IPS-NIHi11 (cell line): Measurements from ENCODE around the gene PLCL2.
"Not testable (repeated sequence)": the region's sequence is repeated elsewhere in the genome, so short reads cannot be mapped to it uniquely, and the experiment has no call there.

Experiments
- DNase-seq: peaks from one replicate; pipeline ENCODE4 v3.0.0; 2012; ENCODE audit warnings: mixed read lengths, low spot score

The PLCL2 gene

DNA sequence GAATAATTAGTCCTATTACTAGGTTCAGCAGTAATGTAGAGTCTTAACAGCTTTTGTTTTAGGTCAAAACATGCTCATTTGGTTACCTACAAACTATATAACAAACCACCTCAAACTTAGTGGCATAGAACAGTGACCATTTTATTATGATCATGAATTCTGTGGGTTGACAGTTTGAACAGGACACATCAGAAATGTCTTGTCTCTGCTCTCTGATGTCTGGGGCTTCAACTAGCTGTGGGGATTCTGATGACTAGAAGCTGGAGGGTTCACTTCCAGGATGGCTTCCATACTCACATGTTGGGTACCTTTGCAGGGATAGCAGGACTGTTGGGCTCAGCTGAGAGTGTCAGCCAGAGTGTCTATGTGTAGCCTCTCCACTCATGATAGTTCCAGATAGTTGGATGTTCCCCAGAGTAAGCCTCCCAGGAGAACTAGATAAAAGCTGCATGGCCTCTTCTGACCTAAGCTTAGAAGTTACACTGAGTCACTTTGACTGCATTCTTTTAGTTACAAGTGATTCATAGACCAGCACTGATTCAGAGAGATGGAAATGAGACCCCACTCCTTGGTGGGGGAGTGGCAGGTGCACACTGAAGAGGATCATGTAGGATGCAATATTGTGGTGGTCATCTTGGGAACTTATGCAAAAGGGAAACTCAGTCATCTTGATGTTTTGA is 32.6 kb downstream of the PLCL2 start:
- DNase-seq = no peak

DNA sequence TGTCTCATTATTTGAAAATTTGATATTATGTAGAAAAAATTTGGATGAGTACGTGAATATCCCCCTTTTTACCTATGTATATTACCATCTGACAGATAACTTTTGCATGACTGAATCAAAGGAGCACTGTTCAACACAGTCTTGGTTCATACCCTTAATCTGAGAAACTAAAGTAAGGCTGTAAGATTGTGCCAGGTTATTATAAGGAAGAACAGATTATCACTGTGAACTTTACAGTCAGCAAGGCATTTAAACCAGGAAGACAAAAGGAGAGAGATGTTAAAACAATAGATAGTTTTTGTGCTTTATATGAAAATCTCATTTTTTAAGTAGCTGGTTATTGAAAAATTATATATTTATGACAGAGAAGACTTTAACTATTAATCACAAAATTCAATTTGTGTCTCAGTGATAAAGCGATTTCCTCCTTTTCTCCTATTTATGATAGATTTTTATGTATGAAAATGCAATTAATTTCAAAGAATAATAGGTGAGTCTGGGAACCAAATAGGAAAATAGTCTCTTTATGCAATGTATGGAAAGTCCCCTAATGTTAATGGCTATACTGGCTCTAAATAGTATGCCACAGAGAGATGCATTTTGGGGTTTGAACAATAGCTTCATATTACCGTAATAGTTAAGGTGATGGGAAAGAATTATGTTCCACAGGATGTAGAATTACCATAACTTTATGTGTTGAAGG is 33.4 kb downstream of the PLCL2 start:
- DNase-seq = no peak

DNA sequence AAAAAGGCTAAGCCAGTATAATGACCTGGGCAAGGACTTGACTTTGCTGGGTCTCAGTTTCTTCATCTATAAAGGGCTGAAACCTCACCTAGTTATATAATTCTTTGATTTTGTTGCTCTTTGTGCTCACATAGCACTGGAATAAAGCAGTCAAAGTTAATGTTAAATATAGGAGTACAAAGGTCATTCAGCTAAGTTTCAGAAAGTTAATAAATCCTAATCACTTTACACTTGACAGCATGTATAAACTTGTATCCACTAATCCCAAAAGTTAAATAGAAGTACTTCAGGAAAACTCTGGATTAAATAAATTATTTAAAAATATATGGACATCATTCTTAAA is 33.9 kb downstream of the PLCL2 start:
- DNase-seq = no peak

DNA sequence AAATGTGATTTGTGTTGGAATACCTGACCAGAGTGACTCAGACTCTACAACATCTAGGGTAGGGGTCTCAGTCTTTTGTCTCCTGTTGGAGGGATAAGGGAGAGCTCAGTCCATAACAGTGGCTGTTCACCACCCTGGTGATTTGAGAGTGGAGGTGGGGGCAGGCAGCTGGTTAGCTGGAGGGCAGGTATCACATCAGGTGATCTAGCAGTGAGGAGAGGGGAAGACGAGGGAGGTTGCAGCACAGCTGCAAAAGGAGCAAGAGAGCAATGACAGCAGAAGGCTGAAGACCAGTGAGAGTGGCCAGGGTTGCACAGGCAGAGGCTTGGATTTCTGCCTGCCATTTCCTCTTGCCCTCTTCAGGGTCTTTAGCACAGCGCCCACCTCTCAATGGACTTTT is 38.4 kb downstream of the PLCL2 start:
- peak; percentile 22 for DNase-seq

DNA sequence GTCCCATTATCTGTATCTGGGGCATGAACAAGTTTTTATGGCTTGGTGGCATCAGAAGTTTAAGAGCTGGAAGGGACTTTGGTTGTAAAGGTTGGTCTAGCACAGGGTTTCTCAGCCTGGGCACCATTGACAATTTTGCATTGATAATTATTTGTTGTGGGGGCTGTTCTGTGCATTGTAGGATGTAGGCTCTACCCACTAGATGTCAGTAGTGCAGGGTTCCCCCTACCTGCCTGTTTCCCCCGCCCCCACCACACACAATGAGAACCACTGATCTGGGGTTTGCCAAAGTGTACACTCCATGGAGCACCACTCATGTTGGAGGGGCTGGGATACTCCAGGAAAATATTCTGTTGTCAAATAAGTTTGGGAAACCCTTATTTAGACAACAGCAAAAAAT is 42.7 kb downstream of the PLCL2 start:
- peak; percentile 26 for DNase-seq

DNA sequence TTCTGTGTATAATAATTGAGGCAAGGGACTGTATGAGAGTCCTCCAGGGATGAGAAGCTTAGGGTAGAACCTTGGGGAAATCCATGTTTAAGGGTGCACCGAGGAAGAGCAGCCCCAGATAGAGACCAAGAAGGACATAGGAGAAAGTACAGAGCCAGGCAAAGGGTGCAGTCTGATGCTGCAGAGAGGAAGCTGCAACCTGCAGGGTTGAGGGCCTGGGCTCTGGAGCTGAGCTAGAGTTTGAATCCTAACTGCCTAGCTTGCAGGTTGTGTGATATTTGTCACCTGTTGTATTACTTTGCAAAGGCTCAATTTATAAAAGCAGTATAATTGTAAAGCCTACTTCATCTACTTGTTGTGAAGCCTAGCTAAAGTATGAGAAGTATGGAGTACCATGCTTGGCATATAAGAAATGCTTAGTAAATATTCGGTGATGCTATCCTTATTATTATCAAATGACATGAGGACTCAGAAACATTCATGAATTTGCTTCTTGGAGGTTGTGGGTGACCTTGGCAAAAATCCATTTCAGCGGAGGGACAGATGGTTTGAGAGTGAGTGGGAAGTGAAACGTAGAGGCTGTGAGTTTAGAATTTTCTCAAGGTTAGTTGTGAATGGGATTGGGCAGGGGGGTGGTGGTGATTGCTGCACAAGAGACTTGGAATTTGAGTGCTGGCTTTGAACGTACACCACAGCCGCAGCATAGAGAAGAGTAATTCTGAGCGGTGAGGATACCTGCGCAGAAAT is 43.8 kb downstream of the PLCL2 start:
- DNase-seq = no peak

DNA sequence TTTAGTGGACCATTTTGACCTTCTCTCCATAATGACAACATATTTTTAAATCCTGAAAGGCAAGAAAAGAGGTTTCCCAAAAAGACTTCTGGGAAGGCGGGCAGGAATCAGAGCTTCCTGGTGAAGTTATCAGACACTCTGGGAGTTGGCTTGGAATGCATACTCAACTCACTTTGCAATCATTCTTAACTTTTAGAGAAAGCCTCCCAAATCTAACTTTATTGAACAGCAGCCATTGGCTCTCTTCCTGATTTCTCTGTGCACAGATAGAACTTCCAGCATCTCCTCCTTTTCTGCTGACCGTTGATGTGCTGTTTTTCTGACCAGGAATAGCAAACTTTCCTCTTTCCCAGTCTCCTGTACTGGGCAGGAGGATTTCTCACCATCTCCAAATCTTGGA is 44.6 kb downstream of the PLCL2 start:
- no peak for DNase-seq

DNA sequence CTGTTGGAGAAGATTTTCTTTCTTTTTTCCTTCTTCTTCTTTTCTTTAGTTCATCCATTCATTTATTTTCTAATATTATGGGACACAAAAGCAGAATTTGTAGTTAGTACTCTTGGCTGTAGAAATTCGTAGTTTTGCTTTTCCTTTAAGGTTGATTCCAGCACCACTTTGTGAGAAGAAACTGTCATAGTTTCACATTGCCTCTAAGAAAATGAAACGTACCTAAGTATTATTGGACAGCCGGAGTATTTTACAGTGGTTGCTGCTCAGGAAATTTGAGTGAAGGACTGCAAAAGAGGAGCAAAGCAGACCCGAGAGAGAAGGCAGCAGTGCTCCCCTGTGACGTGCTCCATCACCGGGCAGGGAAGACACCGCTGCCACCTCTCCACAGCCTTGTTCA is 48.1 kb downstream of the PLCL2 start:
- DNase-seq = no peak

DNA sequence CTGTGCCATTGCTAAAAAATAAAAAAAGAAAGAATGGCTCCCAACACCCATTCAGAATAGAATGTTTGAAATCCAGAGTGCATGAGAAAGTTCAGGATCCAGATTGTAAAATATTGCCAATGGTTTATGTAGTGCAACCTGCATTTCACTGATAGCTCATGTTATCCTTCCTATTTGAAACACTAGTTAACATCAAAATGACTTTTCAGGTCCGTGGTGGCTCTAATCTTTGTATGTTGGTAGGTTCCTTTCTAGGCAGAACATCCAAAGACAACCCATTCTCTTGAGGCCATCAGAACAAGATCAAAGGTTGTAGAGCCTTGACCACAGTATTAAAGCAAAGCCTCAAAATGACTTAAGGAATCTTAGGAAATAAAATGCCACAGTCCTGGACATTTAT is 51.0 kb downstream of the PLCL2 start:
- DNase-seq = no peak

DNA sequence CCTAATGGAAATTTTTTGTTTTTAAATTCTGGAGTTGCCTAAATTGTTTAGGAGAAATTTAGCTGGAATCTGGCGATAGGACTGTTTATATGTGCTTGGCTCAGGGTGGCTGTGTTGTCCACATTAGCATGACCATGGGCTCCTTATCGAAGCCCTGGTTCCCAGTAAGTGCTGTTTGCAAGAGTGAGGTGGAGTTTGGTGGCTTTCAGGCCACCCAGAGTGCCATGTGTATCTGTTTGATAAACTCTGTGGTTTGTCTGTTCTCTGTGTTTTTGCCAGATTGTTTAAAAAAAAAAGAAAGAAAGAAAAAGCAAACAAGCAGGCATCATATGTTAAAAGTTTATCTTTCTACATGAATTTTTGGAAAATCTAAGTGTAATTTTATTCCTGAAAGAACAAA is 51.5 kb downstream of the PLCL2 start:
- DNase-seq = no peak

DNA sequence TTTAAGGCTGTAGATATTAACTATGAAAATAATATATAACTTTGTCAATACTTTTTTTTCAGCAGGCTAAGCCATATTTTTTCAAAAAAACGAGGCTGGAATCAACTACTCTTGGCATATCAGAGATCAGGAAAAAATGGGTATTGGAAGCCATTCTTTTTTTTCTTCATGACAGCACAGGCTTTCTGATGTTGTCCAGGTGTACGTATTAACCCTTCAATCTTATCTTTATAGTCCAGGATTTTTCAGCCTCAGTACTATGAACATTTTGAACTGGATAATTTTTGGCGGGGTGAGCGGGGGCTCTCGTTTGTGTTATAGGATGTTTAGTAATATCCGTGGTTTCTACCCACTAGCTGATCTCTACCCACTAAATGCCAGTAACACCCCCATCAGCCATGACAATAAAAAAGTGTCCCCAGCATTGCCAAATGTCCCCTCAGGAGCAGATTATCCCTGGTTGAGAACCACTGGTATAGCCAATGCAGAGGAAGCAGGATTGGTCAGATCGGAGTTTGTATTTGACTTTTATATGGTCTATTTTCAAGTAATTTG is 52.0 kb downstream of the PLCL2 start:
- no peak for DNase-seq

DNA sequence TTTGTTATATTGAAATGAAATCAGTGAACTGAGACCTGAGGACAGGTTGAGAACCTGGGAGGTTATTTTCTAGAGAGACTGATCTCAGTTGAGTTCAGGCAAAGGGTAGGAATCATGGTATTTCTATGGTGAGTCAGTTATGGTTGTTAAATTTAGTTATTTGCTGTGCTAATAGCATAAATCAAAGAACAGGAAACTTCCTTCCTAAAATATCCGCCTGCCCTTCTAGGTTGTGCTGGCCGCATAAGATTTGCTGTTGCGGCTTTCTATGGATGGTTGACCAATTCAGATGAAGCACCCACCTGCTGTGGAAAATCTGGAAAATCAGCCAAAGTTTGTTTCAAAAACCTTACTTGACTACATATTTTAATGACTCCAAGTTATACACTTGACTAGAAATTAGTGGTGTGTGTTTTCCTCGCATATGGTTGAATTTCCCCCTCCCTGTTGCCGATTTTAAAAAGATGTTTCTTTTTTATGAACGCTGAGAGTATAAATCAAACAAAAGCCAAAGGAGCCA is 52.6 kb downstream of the PLCL2 start:
- DNase-seq = no peak

DNA sequence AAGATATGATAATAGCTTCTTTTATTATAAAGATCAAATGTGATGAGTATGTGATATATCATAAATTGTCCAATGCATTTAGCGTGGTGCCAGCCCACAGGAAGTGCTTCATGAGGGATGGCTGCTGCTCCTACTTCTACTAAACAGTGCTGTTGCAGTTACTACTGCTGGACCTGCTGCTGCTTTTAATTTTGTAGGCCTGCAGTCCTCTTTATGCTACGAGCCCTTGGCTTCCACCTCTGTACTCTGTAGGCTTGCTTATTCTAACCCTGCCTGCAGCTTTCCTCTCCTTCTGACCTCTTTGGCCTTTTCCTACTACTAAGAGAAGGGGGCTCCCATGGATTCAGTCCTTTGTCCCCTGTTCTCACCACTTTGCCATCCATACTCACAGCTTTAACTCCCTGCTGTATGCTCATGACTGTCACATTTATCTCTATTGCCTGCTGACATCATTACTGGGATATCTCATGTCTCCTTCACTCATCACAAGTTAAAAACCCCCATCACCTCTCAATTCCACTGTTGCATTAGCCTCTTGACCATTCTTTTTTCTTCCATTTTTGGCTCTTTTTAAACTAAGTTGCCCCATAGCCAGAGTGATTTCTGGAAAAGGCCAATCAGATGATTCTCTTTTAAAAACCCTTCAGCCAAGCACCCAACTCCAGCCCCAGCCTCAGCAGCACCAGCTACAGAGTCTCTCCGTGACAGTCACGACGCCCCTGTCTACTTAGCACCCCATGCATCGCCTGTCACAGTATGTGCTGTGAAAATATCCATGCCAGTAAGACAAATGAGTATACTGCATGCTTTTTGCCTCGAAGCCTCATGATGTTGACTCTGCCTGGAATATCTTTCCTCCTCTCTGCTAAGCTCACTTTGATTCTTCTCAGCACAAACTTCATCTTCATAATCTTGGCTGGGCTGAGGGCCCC is 56.3 kb downstream of the PLCL2 start:
- DNase-seq = no peak

DNA sequence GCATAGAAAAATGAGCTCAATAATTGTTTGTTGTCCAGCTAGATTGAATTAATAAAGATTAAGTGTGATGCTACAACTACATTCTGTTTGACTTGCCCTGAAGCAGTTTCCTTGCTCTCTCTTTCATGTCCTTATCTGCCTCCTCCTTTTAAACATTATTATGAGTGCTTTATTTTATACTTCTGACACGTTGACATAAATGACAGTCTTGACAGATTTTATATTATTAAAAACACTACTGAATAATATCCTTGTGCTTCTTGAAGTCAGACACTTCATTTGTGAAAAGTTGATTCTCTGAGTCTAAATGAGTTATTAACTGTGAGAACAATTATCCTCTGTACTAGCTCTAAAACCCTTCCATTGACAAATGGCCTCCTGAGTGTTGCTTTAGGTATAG is 58.2 kb downstream of the PLCL2 start:
- no peak for DNase-seq

DNA sequence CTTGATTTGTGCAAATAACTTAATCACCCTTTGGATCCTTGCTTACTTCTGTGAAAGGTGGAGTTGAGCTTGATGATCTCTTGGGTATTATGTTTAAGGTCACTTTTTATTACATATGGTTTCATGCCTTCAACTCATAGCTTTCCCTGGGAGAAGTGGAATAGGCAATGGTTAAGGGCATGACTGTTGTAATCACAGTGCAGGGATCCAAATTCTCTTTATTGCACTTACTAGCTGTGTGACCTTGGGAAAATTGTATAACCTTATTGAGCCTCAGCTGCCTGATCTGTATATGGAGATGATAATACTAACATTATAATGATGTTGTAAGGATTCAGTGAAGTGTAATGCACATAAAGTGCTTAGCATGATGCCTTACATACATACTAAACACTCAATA is 59.1 kb downstream of the PLCL2 start:
- no peak for DNase-seq

DNA sequence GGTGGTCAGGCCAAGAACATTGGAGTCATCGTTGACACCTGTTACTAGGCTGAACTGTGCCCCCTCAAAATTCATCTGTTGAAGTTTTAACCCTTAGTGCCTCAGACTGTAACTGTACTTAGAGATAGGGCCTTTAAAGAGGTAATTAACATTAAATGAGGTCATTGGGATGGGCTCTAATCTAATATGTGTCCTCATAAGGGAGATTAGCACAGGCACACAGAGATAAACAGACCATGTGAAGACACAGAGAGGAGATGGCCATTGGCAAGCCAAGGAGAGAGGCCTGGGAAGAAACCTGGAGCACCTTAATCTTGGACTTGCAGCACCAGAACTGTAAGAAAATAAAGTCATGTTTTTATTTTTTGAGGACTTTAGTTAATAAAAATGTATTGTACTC is 59.6 kb downstream of the PLCL2 start:
- no peak for DNase-seq

DNA sequence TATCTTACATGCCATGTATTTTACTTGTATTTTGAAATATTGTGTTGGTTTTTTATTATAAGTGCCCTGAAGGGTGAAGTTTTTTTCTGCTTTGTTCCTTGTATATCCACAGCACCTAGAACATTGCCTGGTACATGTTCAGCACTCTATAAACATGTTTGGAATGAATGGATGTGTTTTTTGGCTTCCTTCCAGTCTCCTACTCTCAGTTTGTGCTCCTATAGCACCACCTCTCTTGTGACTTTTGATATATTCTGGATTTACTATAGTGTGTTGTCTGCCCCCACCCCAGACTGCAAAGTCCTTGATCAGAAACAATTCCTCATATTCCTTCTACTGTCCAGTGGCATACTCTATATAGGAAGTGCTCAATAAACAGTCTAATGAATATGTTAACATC is 60.6 kb downstream of the PLCL2 start:
- no peak for DNase-seq

DNA sequence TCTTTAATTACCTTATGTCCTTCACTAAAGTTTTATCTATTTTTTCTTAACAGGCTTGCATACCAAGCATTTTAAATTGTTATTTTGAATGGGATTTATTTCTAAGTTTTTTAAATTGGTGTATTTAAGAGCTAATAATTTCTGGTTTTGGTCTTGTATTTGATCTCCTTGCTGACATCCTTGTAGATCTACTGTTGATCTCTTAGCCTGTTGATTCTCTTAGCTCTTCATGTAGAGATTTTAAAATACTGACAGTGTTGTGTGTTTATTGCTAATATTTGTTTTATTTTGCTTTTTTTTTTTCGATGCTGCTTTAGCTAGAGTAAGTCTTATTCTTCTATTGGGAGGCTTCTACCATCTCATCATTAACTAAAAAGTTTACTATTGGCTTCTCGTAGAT is 65.5 kb downstream of the PLCL2 start:
- no peak for DNase-seq

DNA sequence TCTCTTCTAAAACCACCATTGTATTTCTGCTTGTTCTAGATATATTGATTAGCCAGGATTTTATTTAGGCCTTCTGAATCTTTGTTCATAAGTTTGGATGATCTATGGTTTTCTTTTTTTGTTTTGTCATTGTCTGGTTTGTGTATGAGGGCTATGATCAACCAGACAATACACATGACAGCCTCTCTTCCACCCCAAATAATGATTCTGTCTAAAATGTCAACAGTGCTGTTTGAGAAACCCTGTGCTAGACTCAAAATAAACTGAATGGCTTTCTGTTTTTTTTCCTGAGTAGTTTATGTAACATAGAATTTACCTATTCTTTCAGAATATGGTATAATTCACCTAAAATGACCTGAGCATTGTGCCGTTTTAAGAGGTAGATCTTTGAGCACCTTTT is 66.1 kb downstream of the PLCL2 start:
- DNase-seq = no peak

DNA sequence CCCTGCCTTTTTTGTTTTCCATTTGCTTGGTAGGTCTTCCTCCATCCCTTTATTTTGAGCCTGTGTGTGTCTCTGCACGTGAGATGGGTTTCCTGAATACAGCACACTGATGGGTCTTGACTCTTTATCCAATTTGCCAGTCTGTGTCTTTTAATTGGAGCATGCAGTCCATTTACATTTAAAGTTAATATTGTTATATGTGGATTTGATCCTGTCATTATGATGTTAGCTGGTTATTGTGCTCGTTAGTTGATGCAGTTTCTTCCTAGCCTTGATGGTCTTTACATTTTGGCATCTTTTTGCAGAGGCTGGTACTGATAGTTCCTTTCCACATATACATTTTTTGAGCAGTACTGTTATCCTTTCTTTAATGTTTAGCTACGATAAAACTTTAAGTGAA is 73.1 kb downstream of the PLCL2 start:
- not testable (repeated sequence) for DNase-seq

DNA sequence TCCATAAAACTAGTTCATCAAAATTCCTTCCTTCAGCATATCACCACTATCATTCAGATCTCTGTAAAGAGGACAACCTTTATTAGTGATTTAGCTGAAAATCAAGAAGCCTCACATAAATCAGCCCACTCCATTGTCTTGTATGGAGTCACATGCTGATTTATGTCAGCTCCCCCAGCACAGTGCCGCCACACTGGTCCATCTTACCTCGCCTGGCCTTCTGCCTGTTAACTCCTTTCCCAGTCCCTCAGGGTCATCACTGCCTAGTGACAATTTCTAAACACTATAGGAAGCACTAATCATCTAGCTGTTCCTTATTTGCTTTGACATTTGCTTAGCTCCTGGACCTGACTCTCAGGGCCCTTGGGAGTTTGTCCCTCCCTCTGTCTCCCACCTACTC is 75.4 kb downstream of the PLCL2 start:
- DNase-seq = no peak
